RWPE1 (cell line): Measurements from ENCODE around the gene TSHZ2.
"Not testable (repeated sequence)": the region's sequence is repeated elsewhere in the genome, so short reads cannot be mapped to it uniquely, and the experiment has no call there.

ENCODE experiments used
- CTCF ChIA-PET: fragments of 350-600 bp; sonication (Branson Sonifier 250); formaldehyde crosslinking; extraction: SDS; loops from one replicate; lab custom pipeline; 2021; lab: Yijun Ruan, JAX
- POLR2A ChIA-PET: fragments of 400-600 bp; formaldehyde crosslinking; extraction: SDS; loops from one replicate; lab custom pipeline; 2020; ENCODE audit warnings: antibody characterized with exemption; ENCODE audit not compliant: low non-redundant PET; lab: Yijun Ruan, JAX
- DNase-seq: peaks from one replicate; pipeline ENCODE4 v3.0.0; 2012; ENCODE audit warnings: low spot score
- H3K27ac ChIP-seq: fragments of 450-650 bp; 2 replicates; pipeline ENCODE4 v1.5.1; 2017
- TF ChIP-seq, protein P1 (sequence below): fragments of 450-650 bp; conservative IDR thresholded peaks from 2 replicates; pipeline ENCODE4 v1.5.1; 2017; ENCODE audit warnings: low read depth, mild to moderate bottlenecking

The TSHZ2 gene

GRCh38 chr20:53513489-53514298, 541.5 kb downstream of the TSHZ2 start:
- DNase-seq: no peak
- no peak overlapping the region for H3K27ac ChIP-seq
- ChIA-PET POLR2A (no interaction called here), CTCF (interaction anchor here (0.5 kb wide), 2 partner anchors 282 to 449 kb away, joined by 3 read pairs; no protein-coding TSS in a partner anchor)
- TF ChIP-seq, protein P1, sequence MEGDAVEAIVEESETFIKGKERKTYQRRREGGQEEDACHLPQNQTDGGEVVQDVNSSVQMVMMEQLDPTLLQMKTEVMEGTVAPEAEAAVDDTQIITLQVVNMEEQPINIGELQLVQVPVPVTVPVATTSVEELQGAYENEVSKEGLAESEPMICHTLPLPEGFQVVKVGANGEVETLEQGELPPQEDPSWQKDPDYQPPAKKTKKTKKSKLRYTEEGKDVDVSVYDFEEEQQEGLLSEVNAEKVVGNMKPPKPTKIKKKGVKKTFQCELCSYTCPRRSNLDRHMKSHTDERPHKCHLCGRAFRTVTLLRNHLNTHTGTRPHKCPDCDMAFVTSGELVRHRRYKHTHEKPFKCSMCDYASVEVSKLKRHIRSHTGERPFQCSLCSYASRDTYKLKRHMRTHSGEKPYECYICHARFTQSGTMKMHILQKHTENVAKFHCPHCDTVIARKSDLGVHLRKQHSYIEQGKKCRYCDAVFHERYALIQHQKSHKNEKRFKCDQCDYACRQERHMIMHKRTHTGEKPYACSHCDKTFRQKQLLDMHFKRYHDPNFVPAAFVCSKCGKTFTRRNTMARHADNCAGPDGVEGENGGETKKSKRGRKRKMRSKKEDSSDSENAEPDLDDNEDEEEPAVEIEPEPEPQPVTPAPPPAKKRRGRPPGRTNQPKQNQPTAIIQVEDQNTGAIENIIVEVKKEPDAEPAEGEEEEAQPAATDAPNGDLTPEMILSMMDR: no peak

- TF ChIP-seq, protein P1: no peak
- ChIA-PET POLR2A (no interaction called here), CTCF (no interaction called here)
- no peak overlapping the region for H3K27ac ChIP-seq
- no peak for DNase-seq
Observed at GRCh38 chr20:53515749-53516148, 543.6 kb downstream of the TSHZ2 start.

DNA sequence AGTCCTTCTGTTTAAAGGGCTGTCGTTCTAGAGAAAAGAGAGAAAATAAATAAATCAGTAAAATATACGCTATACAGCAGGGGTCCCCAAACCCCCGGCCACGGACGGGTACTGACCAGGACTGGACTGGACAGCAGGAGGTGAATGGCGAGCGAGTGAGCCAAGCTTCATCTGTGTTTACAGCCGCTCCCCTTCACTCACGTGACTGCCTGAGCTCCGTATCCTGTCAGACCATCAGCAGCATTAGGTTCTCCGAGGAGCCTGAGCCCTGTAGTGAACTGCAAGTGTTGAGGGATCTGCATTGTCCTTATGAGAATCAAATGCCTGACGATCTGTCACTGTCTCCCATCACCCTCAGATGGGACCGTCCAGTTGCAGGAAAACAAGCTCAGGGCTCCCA, 545.0 kb downstream of the TSHZ2 start:
- ChIA-PET POLR2A (no interaction called here), CTCF (interaction anchor here (0.7 kb wide), 1 partner anchor 584 kb away, joined by 3 read pairs; no protein-coding TSS in a partner anchor)
- no peak overlapping the region for H3K27ac ChIP-seq
- DNase-seq: no peak
- TF ChIP-seq, protein P1: no peak

- CTCF ChIA-PET, H3K27ac ChIP-seq, POLR2A ChIA-PET: not testable (repeated sequence)
- peak; percentile 81 for DNase-seq
Observed at GRCh38 chr20:53521421-53521820, 549.3 kb downstream of the TSHZ2 start.

- TF ChIP-seq, protein P1: no peak
- no peak for DNase-seq
- CTCF ChIA-PET: interaction anchor here (0.7 to 1.0 kb wide), 2 partner anchors 39 to 109 kb away, joined by 3 to 5 read pairs; no protein-coding TSS in a partner anchor
- no peak overlapping the region for H3K27ac ChIP-seq
- POLR2A ChIA-PET: no interaction called here
Observed at GRCh38 chr20:53522026-53522425, 549.9 kb downstream of the TSHZ2 start.

DNA sequence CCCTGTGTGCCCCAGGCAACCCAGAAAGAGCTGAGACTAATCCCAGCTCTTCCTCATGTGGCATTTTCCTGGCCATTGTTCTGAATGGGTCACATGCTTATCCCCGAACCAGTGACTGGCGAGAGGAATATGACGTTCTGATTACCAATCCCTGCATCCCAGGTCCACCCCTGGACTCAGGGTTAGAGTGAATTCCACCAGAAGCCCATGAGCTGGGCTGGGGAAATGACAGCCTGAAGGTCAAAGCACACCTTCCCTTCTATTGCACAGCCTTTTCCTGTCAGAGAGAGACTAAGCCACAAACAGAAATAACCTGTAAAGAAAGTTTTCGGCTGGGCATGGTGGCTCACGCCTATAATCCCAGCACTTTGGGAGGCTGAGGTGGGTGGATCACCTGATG, 550.5 kb downstream of the TSHZ2 start:
- CTCF ChIA-PET: interaction anchor here (1.0 kb wide), 2 partner anchors 39 to 304 kb away, joined by 3 to 4 read pairs; no protein-coding TSS in a partner anchor
- POLR2A ChIA-PET: no interaction called here
- no peak overlapping the region for H3K27ac ChIP-seq
- TF ChIP-seq, protein P1: no peak
- no peak for DNase-seq

GRCh38 chr20:53523615-53524014, 551.5 kb downstream of the TSHZ2 start:
- CTCF ChIA-PET: interaction anchor here (0.6 to 1.0 kb wide), 3 partner anchors 27 to 1145 kb away, joined by 3 to 4 read pairs (median 3); no protein-coding TSS in a partner anchor
- DNase-seq, H3K27ac ChIP-seq, POLR2A ChIA-PET: not testable (repeated sequence)
